Neural cell (in vitro differentiated cells): ENCODE data around the gene ACSL5. TPM values are rescaled to one million over a fixed set of nuclear protein-coding genes. Genes with fewer than 3 reads are reported as not detected.
A peak's percentile ranks its signal among the peaks of the same experiment; 100 is the strongest.

Source experiments
- H2AFZ ChIP-seq: fragments of 200-600, 300-800 bp; sonication (generic), shearing (Covaris generic); 2 replicates; pipeline ENCODE4 v1.6.0; 2014; ENCODE audit warnings: low read depth, mild to moderate bottlenecking, antibody characterized with exemption, low read length, moderate library complexity
- H3F3A ChIP-seq: fragments of 200-600 bp; shearing (Covaris generic); 2 replicates; pipeline ENCODE4 v1.6.1; 2016; ENCODE audit warnings: mild to moderate bottlenecking, moderate library complexity, mixed read lengths, antibody characterized with exemption, low read length; ENCODE audit not compliant: insufficient read depth, poor library complexity, severe bottlenecking
- H3K27ac ChIP-seq: fragments of 200-600, 300-800 bp; sonication (generic), shearing (Covaris generic); 2 replicates; pipeline ENCODE4 v1.5.1; 2014; ENCODE audit warnings: mild to moderate bottlenecking, low read length, moderate library complexity
- H3K27me3 ChIP-seq: fragments of 300-800, 200-600 bp; sonication (generic), shearing (Covaris generic); 2 replicates; pipeline ENCODE4 v1.6.0; 2014; ENCODE audit warnings: mild to moderate bottlenecking, low read depth, low read length, moderate library complexity; ENCODE audit not compliant: insufficient read depth
- H3K36me3 ChIP-seq: fragments of 300-800, 200-600 bp; sonication (generic), shearing (Covaris generic); 2 replicates; pipeline ENCODE4 v1.5.1; 2014; ENCODE audit warnings: mild to moderate bottlenecking, antibody characterized with exemption, low read length, moderate library complexity; ENCODE audit not compliant: insufficient read depth
- H3K4me2 ChIP-seq: fragments of 300-800, 200-600 bp; sonication (generic), shearing (Covaris generic); 2 replicates; pipeline ENCODE4 v1.6.0; 2014; ENCODE audit warnings: mild to moderate bottlenecking, low read length
- H3K4me3 ChIP-seq: fragments of 300-800, 200-600 bp; sonication (generic), shearing (Covaris generic); 2 replicates; pipeline ENCODE4 v1.5.1; 2014; ENCODE audit warnings: mild to moderate bottlenecking, low read length, moderate library complexity
- H3K79me2 ChIP-seq: fragments of 200-600 bp; shearing (Covaris generic); replicated peaks from 2 replicates; pipeline ENCODE4 v1.6.0; 2014; ENCODE audit warnings: mild to moderate bottlenecking, low read length, moderate library complexity; ENCODE audit not compliant: insufficient read depth
- H3K9ac ChIP-seq: fragments of 300-800, 200-600 bp; sonication (generic), shearing (Covaris generic); 2 replicates; pipeline ENCODE4 v1.6.1; 2016; ENCODE audit warnings: mild to moderate bottlenecking, low read length, mixed read lengths
- H3K9me2 ChIP-seq: fragments of 200-600 bp; shearing (Covaris generic); 2 replicates; pipeline ENCODE4 v1.6.1; 2016; ENCODE audit warnings: mild to moderate bottlenecking, low read length, mixed read lengths; ENCODE audit not compliant: insufficient read depth
- H3K9me3 ChIP-seq: fragments of 200-600, 300-800 bp; sonication (generic), shearing (Covaris generic); 2 replicates; pipeline ENCODE4 v1.6.1; 2016; ENCODE audit warnings: mild to moderate bottlenecking, mixed run types, low read length, moderate library complexity, mixed read lengths
- H4K20me1 ChIP-seq: fragments of 200-600 bp; shearing (Covaris generic); 2 replicates; pipeline ENCODE4 v1.6.1; 2016; ENCODE audit warnings: mild to moderate bottlenecking, mixed run types; ENCODE audit not compliant: insufficient read depth
- CTCF ChIP-seq: fragments of 450-650 bp; IDR thresholded peaks from 2 replicates; pipeline ENCODE4 v1.5.1; 2014; ENCODE audit warnings: antibody characterized with exemption, mild to moderate bottlenecking, moderate library complexity; ENCODE audit not compliant: poor library complexity, severe bottlenecking
- EP300 ChIP-seq: fragments of 450-650 bp; conservative IDR thresholded peaks from 2 replicates; pipeline ENCODE4 v1.6.1; 2014; ENCODE audit warnings: antibody characterized with exemption, mild to moderate bottlenecking, moderate library complexity; ENCODE audit not compliant: poor library complexity, severe bottlenecking
- EZH2 ChIP-seq: fragments of 200-600, 300-800 bp; shearing (Covaris generic), sonication (generic); IDR thresholded peaks from 2 replicates; pipeline ENCODE4 v1.6.1; 2014; ENCODE audit warnings: antibody characterized with exemption, low read length, borderline replicate concordance, mild to moderate bottlenecking; ENCODE audit not compliant: insufficient read depth, poor library complexity, severe bottlenecking
- MXI1 ChIP-seq: fragments of 450-650 bp; conservative IDR thresholded peaks from 2 replicates; pipeline ENCODE4 v1.6.1; 2014; ENCODE audit warnings: antibody characterized with exemption, mild to moderate bottlenecking; ENCODE audit not compliant: poor library complexity, severe bottlenecking
- POLR2AphosphoS5 ChIP-seq: IDR thresholded peaks from 2 replicates; pipeline ENCODE4 v1.6.1; 2012
- RAD21 ChIP-seq: fragments of 450-650 bp; conservative IDR thresholded peaks from 2 replicates; pipeline ENCODE4 v1.6.1; 2014; ENCODE audit warnings: antibody characterized with exemption, mild to moderate bottlenecking, moderate library complexity
- SMC3 ChIP-seq: fragments of 450-650 bp; conservative IDR thresholded peaks from 2 replicates; pipeline ENCODE4 v1.6.1; 2014; ENCODE audit warnings: antibody characterized with exemption, mild to moderate bottlenecking, moderate library complexity; ENCODE audit not compliant: poor library complexity
- TAF1 ChIP-seq: IDR thresholded peaks from 2 replicates; pipeline ENCODE4 v1.6.1; 2012; ENCODE audit warnings: low read depth
- polyA plus RNA-seq: library from polyadenylated mRNA; depleted of rRNA; stranded (reverse); fragments of >200 nt; gene quantifications from 2 replicates; pipeline ENCODE4 v1.2.3, GENCODE V29; 2014
- TF ChIP-seq, protein P1 (sequence below): IDR thresholded peaks from 2 replicates; pipeline ENCODE4 v1.6.1; 2012; ENCODE audit warnings: borderline replicate concordance

ACSL5 gene
- polyA plus RNA-seq, 1 donor from 2014 or later: not detected

GRCh38 chr10:112433136-112433535 is 59.2 kb downstream of the ACSL5 start:
- no peak overlapping the region for H3K27ac ChIP-seq
- H3F3A ChIP-seq: no peaks in the 10 kb centered on the region
- H3K36me3 ChIP-seq: no peaks in the 10 kb centered on the region
- no peaks in the 10 kb centered on the region for H3K9me3 ChIP-seq
- no peaks in the 10 kb centered on the region for H3K27me3 ChIP-seq
- H3K9me2 ChIP-seq: no peaks in the 10 kb centered on the region
- H3K9ac ChIP-seq: no peak overlapping the region
- H2AFZ ChIP-seq: no peak overlapping the region
- TF ChIP-seq SMC3 (no peak), RAD21 (no peak), TAF1 (no peak), EP300 (no peak), POLR2AphosphoS5 (no peak), CTCF (no peak), EZH2 (no peak), MXI1 (no peak)
- TF ChIP-seq, protein P1, sequence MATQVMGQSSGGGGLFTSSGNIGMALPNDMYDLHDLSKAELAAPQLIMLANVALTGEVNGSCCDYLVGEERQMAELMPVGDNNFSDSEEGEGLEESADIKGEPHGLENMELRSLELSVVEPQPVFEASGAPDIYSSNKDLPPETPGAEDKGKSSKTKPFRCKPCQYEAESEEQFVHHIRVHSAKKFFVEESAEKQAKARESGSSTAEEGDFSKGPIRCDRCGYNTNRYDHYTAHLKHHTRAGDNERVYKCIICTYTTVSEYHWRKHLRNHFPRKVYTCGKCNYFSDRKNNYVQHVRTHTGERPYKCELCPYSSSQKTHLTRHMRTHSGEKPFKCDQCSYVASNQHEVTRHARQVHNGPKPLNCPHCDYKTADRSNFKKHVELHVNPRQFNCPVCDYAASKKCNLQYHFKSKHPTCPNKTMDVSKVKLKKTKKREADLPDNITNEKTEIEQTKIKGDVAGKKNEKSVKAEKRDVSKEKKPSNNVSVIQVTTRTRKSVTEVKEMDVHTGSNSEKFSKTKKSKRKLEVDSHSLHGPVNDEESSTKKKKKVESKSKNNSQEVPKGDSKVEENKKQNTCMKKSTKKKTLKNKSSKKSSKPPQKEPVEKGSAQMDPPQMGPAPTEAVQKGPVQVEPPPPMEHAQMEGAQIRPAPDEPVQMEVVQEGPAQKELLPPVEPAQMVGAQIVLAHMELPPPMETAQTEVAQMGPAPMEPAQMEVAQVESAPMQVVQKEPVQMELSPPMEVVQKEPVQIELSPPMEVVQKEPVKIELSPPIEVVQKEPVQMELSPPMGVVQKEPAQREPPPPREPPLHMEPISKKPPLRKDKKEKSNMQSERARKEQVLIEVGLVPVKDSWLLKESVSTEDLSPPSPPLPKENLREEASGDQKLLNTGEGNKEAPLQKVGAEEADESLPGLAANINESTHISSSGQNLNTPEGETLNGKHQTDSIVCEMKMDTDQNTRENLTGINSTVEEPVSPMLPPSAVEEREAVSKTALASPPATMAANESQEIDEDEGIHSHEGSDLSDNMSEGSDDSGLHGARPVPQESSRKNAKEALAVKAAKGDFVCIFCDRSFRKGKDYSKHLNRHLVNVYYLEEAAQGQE: no peak
- no peak overlapping the region for H3K4me3 ChIP-seq
- H3K4me2 ChIP-seq: no peak overlapping the region
- H4K20me1 ChIP-seq: no peaks in the 10 kb centered on the region
- no peaks in the 10 kb centered on the region for H3K79me2 ChIP-seq

- no peaks in the 10 kb centered on the region for H3F3A ChIP-seq
- no peaks in the 10 kb centered on the region for H3K27me3 ChIP-seq
- no peaks in the 10 kb centered on the region for H4K20me1 ChIP-seq
- H3K27ac ChIP-seq: no peak overlapping the region
- H3K4me3 ChIP-seq: no peak overlapping the region
- no peaks in the 10 kb centered on the region for H3K36me3 ChIP-seq
- no peaks in the 10 kb centered on the region for H3K9me3 ChIP-seq
- no peak overlapping the region for H2AFZ ChIP-seq
- H3K79me2 ChIP-seq: no peaks in the 10 kb centered on the region
- TF ChIP-seq TAF1 (no peak), MXI1 (no peak), SMC3 (peak; percentile 73), RAD21 (peak; percentile 80), EP300 (no peak), POLR2AphosphoS5 (no peak), CTCF (peak; percentile 75), EZH2 (no peak)
- TF ChIP-seq, protein P1: no peak
- H3K9me2 ChIP-seq: no peaks in the 10 kb centered on the region
- no peak overlapping the region for H3K9ac ChIP-seq
- no peak overlapping the region for H3K4me2 ChIP-seq
Measured at GRCh38 chr10:112434988-112435619, 61.2 kb downstream of the ACSL5 start.
